WERI-Rb-1 (cell line): Measurements from ENCODE around the gene HTN3.

ENCODE experiments used
- DNase-seq: peaks from one replicate; pipeline ENCODE4 v3.0.0-alpha.2; 2020
- H3K27ac ChIP-seq: fragments of 250-450 bp; sonication (Bioruptor Pico); 2 replicates; pipeline ENCODE4 v1.5.1; 2020; ENCODE audit warnings: mild to moderate bottlenecking, moderate library complexity
- H3K27me3 ChIP-seq: fragments of 250-450 bp; sonication (Bioruptor Pico); 2 replicates; pipeline ENCODE4 v1.5.1; 2021; ENCODE audit warnings: mild to moderate bottlenecking, low read depth, moderate library complexity; ENCODE audit not compliant: insufficient read depth, severe bottlenecking
- H3K36me3 ChIP-seq: fragments of 250-450 bp; sonication (Bioruptor Pico); 2 replicates; pipeline ENCODE4 v1.5.1; 2020; ENCODE audit warnings: mild to moderate bottlenecking, moderate library complexity
- H3K4me3 ChIP-seq: 2 replicates; pipeline ENCODE4 v1.5.1; 2011; ENCODE audit warnings: low read depth, mild to moderate bottlenecking, control low read depth, low read length
- H3K9me3 ChIP-seq: fragments of 250-450 bp; sonication (Bioruptor Pico); 2 replicates; pipeline ENCODE4 v1.5.1; 2021; ENCODE audit warnings: mild to moderate bottlenecking, moderate library complexity; ENCODE audit not compliant: severe bottlenecking
- CTCF ChIP-seq: IDR thresholded peaks from 2 replicates; pipeline ENCODE4 v1.5.1; 2011; ENCODE audit warnings: low read depth, mild to moderate bottlenecking, control low read depth, inconsistent platforms, low read length

The HTN3 gene

DNA sequence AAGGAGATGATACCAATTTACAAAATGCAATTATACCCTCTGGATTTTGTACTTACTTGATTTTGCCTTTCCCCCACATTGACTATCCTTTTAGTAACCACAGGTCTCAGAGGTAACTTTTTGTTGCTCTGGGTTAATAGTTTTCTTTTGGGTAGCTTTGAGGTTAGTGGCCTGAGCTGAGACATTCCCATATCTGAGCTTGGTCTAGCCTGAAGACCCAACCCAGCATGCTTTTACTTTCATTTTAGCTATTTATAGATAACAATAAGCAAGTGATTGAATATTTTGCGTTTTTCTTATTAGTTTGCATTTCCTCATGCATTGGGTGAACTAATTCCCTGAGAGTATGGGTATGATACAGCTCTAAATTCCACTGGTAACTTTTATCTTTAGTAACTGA lies 33.7 kb downstream of the HTN3 start:
- Histone ChIP-seq H3K27me3 (no peaks in the 10 kb centered on the region), H3K4me3 (no peak overlapping the region), H3K27ac (no peak overlapping the region), H3K9me3 (no peaks in the 10 kb centered on the region), H3K36me3 (no peaks in the 10 kb centered on the region)
- TF ChIP-seq CTCF: no peak
- no peak for DNase-seq

- DNase-seq: no peak
- H3K27me3 ChIP-seq: no peaks in the 10 kb centered on the region
- H3K9me3 ChIP-seq: no peaks in the 10 kb centered on the region
- H3K36me3 ChIP-seq: no peaks in the 10 kb centered on the region
- H3K27ac ChIP-seq: no peak overlapping the region
- no peak for TF ChIP-seq CTCF
- no peak overlapping the region for H3K4me3 ChIP-seq
Observed at GRCh38 chr4:70080205-70080604, 51.9 kb downstream of the HTN3 start.
